ENCODE measurements around the gene LIPH. TPM values are rescaled to one million over a fixed set of nuclear protein-coding genes. Genes with fewer than 3 reads are reported as not detected.

The LIPH gene
- total and polyA plus RNA-seq, 10 of the 15 experiments (the other 5 are each of a cell fraction or from before 2014, with no cell fraction given), result 2.2 to 11.1 (median 5.4) TPM

- TF ChIP-seq EZH2 (IDR thresholded peaks at IDR 0.05; ENCODE audit: borderline replicate concordance, control insufficient read depth, low read depth, low read length) (no peak), ZBTB11 (CRISPR knock-in tag; IDR thresholded peaks at IDR 0.05) (no peak), CREB1 (IDR thresholded peaks at IDR 0.05; ENCODE audit: low read depth) (peak; percentile 52; the same call in 1 of the 2 replicates), FOS (IDR thresholded peaks at IDR 0.05; ENCODE audit: borderline replicate concordance, extremely low read depth, insufficient read length) (no peak), SMAD1 (IDR thresholded peaks at IDR 0.05; ENCODE audit: low read depth, partially characterized antibody) (no peak), RUNX3 (IDR thresholded peaks at IDR 0.05; ENCODE audit: low read length) (peak; percentile 29; the same call in 1 of the 2 replicates), RELB (IDR thresholded peaks at IDR 0.05; ENCODE audit: low read depth) (0 out of 2 replicates have a peak, but pooled peaks have one; percentile 29), TCF12 (IDR thresholded peaks at IDR 0.05; ENCODE audit: low read depth, low read length) (no peak), SREBF1 (IDR thresholded peaks at IDR 0.05; ENCODE audit: low read length) (no peak), CREM (IDR thresholded peaks at IDR 0.05; ENCODE audit: low read depth) (peak; percentile 12; the same call in 1 of the 2 replicates), MYC (IDR thresholded peaks at IDR 0.05; ENCODE audit: insufficient read depth, insufficient read length, insufficient replicate concordance, low read length, severe bottlenecking) (no peak), SREBF2 (IDR thresholded peaks at IDR 0.05; ENCODE audit: low read length) (no peak), CTCF (IDR thresholded peaks at IDR 0.05 in 2 of 3, conservative IDR thresholded peaks at IDR 0.05 in 1 of 3; ENCODE audit: control insufficient read depth in 2 of 3, extremely low read depth in 1 of 3, insufficient read depth in 1 of 3, low read depth in 3 of 3, low read length in 3 of 3) (no peak), ZBED1 (IDR thresholded peaks at IDR 0.05; ENCODE audit: borderline replicate concordance) (no peak), HDGF (IDR thresholded peaks at IDR 0.05) (no peak), WRNIP1 (IDR thresholded peaks at IDR 0.05; ENCODE audit: borderline replicate concordance, low read depth, low read length) (no peak), POLR2A (IDR thresholded peaks at IDR 0.05; ENCODE audit: low read depth, low read length) (no peak), PAX5 (IDR thresholded peaks at IDR 0.05; ENCODE audit: borderline replicate concordance, low read depth, low read length) (no peak), CHD1 (IDR thresholded peaks at IDR 0.05; ENCODE audit: low read depth, low read length) (no peak), NR2F1 (conservative IDR thresholded peaks at IDR 0.05) (no peak), JUNB (IDR thresholded peaks at IDR 0.05) (peak; percentile 46; the same call in 1 of the 2 replicates)
Observed at GRCh38 chr3:185595526-185595925, 43.1 kb upstream of the LIPH start (continued).

Measured in GM12878 (cell line).